Panc1 (cell line): ENCODE measurements around the gene UPF3A. TPM values are rescaled to one million over a fixed set of nuclear protein-coding genes. Genes with fewer than 3 reads are reported as not detected.

Source experiments
- ATAC-seq: fragments of 200-7000 bp; cut with Tn5 transposase; 2 replicates; pipeline ENCODE4 v1.9.1; 2020; ENCODE audit warnings: mild to moderate bottlenecking, moderate library complexity
- BruUV-seq: library from RNA; stranded (reverse); fragments of 400-500 nt; replicated peaks from 2 replicates; lab custom pipeline; 2021; lab: Mats Ljungman, UMichigan
- CTCF ChIA-PET: fragments of 300-600 bp; sonication (Branson Sonifier 250); formaldehyde crosslinking; loops from one replicate; lab custom pipeline; 2022; ENCODE audit warnings: antibody characterized with exemption; lab: Charles Lee
- POLR2A ChIA-PET: fragments of 300-600 bp; sonication (Branson Sonifier 250); formaldehyde crosslinking; loops from one replicate; lab custom pipeline; 2022; ENCODE audit warnings: antibody characterized with exemption; lab: Charles Lee
- DNase-seq: peaks from one replicate; pipeline ENCODE4 v3.0.0-alpha.2; 2010; ENCODE audit warnings: low read depth, low spot score
- H3K27ac ChIP-seq: 2 replicates; pipeline ENCODE4 v1.5.1; 2011; ENCODE audit warnings: mild to moderate bottlenecking, low read length, inconsistent platforms
- H3K27me3 ChIP-seq: fragments of 200-500 bp; sonication (Bioruptor generic); 2 replicates; pipeline ENCODE4 v1.6.0; 2014; ENCODE audit warnings: low read length, inconsistent platforms; ENCODE audit not compliant: control insufficient read depth, insufficient read depth
- H3K36me3 ChIP-seq: fragments of 200-500 bp; sonication (Bioruptor generic); 2 replicates; pipeline ENCODE4 v1.5.1; 2014; ENCODE audit warnings: inconsistent platforms, mild to moderate bottlenecking, low read length, moderate library complexity; ENCODE audit not compliant: control insufficient read depth, insufficient read depth
- H3K4me1 ChIP-seq: 2 replicates; pipeline ENCODE4 v1.5.1; 2011; ENCODE audit warnings: inconsistent platforms, mild to moderate bottlenecking, low read length, moderate library complexity; ENCODE audit not compliant: control insufficient read depth, insufficient read depth
- H3K4me3 ChIP-seq, 2 experiments: 2 replicates each; pipeline ENCODE4 v1.5.1; 2011 to 2012; ENCODE audit warnings: low read depth in 2 of 2, low read length in 2 of 2, mild to moderate bottlenecking in 2 of 2, inconsistent platforms in 1 of 2, moderate library complexity in 1 of 2
- H3K9me3 ChIP-seq: fragments of 200-500 bp; sonication (Bioruptor generic); 2 replicates; pipeline ENCODE4 v1.5.1; 2014; ENCODE audit warnings: low read depth, mild to moderate bottlenecking, inconsistent platforms, low read length, moderate library complexity; ENCODE audit not compliant: control insufficient read depth, insufficient read depth
- POLR2AphosphoS5 ChIP-seq: IDR thresholded peaks from 2 replicates; pipeline ENCODE4 v1.6.1; 2012; ENCODE audit warnings: mild to moderate bottlenecking, low read depth, low read length, moderate library complexity
- REST ChIP-seq, 2 experiments: IDR thresholded peaks; 2 replicates each; pipeline ENCODE4 v1.6.1; 2011 to 2012; ENCODE audit warnings: low read depth in 2 of 2, control low read depth in 1 of 2, low read length in 1 of 2, mild to moderate bottlenecking in 1 of 2, moderate library complexity in 1 of 2; ENCODE audit not compliant: insufficient read depth in 1 of 2
- SIN3A ChIP-seq: IDR thresholded peaks from 2 replicates; pipeline ENCODE4 v1.6.1; 2012; ENCODE audit warnings: low read depth, mild to moderate bottlenecking, low read length, moderate library complexity, borderline replicate concordance; ENCODE audit not compliant: insufficient read depth
- TCF7L2 ChIP-seq: IDR thresholded peaks from 2 replicates; pipeline ENCODE4 v1.6.1; 2011; ENCODE audit warnings: mild to moderate bottlenecking, low read depth, low read length, inconsistent platforms
- in situ Hi-C: cut with HindIII; loops from 2 replicates; pipeline ENCODE4 v1.10.0; 2016; ENCODE audit warnings: low sequenced_read_pairs, low pct_unique_long_range_greater_than_20kb
- intact Hi-C: fragments of 100-400 bp; cut with micrococcal nuclease; formaldehyde crosslinking; loops from one replicate; pipeline ENCODE4 v1.10.0; 2022; ENCODE audit not compliant: unreplicated experiment
- total RNA-seq: library from RNA; stranded (reverse); gene quantifications from one replicate; pipeline ENCODE4 v1.2.1, GENCODE V29; 2021; ENCODE audit not compliant: unreplicated experiment
- TF ChIP-seq, protein P1 (sequence below): fragments of 450-650 bp; IDR thresholded peaks from 2 replicates; pipeline ENCODE4 v1.5.1; 2017; ENCODE audit warnings: mild to moderate bottlenecking

Gene UPF3A
- total RNA-seq, 1 experiment from 2014 or later, result 36.3 TPM

DNA sequence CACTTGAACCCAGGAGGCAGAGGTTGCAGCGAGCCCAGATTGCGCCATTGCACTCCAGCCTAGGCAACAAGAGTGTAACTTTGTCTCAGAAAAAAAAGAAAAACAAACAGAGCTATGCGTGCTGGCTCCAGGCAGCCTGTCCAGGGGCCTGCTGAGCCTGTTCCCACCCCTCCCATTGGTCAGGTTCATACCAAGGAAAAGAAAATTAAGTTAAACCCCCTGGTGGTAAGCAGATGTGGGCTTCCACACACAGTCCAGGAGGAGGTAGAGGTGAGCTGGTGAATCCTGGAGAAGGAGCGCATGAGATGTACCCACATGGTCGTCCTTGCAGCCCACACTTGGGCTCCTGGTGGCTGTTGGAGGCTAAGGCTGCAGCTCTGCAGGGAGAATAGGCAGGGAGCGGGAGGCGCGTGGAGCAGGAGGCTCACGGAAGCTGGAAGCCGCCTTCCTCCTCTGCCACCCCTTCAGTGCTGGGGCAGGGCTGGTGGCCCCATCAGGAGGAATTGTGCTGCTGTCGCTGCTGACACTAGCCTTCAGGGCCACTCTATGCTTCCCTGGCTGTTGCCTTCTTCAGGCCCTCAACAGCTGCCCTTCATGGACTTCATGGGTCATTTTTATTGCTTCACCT lies 22.4 kb downstream of the UPF3A start:
- Histone ChIP-seq H3K4me1 (no peaks in the 10 kb centered on the region), H3K9me3 (no peaks in the 10 kb centered on the region), H3K36me3 (no peaks in the 10 kb centered on the region; the same call in 1 of the 2 replicates), H3K27me3 (no peaks in the 10 kb centered on the region), H3K27ac (no peak overlapping the region), H3K4me3 (no peak overlapping the region)
- BruUV-seq, result no TSS peak
- ChIA-PET POLR2A (no interaction called here), CTCF (interaction anchor here (0.6 kb wide), 1 partner anchor 33 kb away, joined by 4 read pairs; no protein-coding TSS in a partner anchor)
- TF ChIP-seq TCF7L2 (no peak), POLR2AphosphoS5 (no peak), REST (IDR thresholded peaks at IDR 0.05; ENCODE audit: insufficient read depth in 1 of 2, low read depth in 2 of 2, low read length in 1 of 2) (no peak), SIN3A (no peak)
- TF ChIP-seq, protein P1, sequence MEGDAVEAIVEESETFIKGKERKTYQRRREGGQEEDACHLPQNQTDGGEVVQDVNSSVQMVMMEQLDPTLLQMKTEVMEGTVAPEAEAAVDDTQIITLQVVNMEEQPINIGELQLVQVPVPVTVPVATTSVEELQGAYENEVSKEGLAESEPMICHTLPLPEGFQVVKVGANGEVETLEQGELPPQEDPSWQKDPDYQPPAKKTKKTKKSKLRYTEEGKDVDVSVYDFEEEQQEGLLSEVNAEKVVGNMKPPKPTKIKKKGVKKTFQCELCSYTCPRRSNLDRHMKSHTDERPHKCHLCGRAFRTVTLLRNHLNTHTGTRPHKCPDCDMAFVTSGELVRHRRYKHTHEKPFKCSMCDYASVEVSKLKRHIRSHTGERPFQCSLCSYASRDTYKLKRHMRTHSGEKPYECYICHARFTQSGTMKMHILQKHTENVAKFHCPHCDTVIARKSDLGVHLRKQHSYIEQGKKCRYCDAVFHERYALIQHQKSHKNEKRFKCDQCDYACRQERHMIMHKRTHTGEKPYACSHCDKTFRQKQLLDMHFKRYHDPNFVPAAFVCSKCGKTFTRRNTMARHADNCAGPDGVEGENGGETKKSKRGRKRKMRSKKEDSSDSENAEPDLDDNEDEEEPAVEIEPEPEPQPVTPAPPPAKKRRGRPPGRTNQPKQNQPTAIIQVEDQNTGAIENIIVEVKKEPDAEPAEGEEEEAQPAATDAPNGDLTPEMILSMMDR, result no peak
- intact Hi-C loops, result no loop called here
- no peak for ATAC-seq
- in situ Hi-C loops, result no loop called here
- DNase-seq, result no peak

DNA sequence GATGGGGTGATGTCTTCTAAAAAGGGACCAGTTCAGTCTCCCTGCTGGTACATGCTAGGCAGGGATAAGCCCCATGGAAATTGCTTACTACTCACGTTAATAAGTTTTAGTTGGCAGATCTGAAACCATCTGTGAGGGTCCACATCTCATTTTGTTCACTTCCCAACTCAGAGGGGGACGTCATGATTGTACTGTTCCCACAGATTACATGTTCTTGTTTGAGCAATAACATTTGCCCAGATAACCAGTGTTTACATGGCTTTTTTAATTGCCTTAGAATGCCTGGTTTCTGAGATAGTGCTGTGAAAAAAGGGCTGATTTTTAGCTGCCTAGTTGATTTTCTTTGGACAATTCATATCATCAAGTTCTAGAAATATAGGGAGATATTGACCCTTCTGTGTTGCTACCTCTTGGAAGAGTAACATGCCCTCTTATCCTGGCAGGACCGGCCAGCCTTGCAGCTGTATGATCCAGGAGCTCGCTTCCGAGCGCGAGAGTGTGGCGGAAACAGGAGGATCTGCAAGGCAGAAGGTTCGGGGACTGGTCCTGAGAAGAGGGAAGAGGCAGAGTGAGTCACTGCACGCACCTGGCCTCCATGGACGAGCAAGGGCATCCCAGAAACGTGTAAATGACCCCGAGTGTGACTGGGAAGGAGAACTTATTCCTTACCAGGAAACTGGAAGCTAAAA lies 23.1 kb downstream of the UPF3A start:
- Histone ChIP-seq H3K27ac (no peak overlapping the region), H3K4me1 (no peaks in the 10 kb centered on the region), H3K9me3 (no peaks in the 10 kb centered on the region), H3K36me3 (no peaks in the 10 kb centered on the region; the same call in 1 of the 2 replicates), H3K27me3 (no peaks in the 10 kb centered on the region), H3K4me3 (no peak overlapping the region)
- ChIA-PET POLR2A (no interaction called here), CTCF (no interaction called here)
- BruUV-seq, result no TSS peak
- intact Hi-C loops, result no loop called here
- in situ Hi-C loops, result no loop called here
- ATAC-seq (no peak), DNase-seq (no peak)
- TF ChIP-seq SIN3A (no peak), POLR2AphosphoS5 (no peak), TCF7L2 (no peak), REST (IDR thresholded peaks at IDR 0.05; ENCODE audit: insufficient read depth in 1 of 2, low read depth in 2 of 2, low read length in 1 of 2) (no peak)
- TF ChIP-seq, protein P1, result no peak
